AML-193 (cell line): ENCODE measurements around the gene MAL.

Experiments used
- DNase-seq, 2 experiments: peaks; one replicate each; lab custom pipeline; 2025; lab: John Stamatoyannopoulos, UW

Gene MAL

DNA sequence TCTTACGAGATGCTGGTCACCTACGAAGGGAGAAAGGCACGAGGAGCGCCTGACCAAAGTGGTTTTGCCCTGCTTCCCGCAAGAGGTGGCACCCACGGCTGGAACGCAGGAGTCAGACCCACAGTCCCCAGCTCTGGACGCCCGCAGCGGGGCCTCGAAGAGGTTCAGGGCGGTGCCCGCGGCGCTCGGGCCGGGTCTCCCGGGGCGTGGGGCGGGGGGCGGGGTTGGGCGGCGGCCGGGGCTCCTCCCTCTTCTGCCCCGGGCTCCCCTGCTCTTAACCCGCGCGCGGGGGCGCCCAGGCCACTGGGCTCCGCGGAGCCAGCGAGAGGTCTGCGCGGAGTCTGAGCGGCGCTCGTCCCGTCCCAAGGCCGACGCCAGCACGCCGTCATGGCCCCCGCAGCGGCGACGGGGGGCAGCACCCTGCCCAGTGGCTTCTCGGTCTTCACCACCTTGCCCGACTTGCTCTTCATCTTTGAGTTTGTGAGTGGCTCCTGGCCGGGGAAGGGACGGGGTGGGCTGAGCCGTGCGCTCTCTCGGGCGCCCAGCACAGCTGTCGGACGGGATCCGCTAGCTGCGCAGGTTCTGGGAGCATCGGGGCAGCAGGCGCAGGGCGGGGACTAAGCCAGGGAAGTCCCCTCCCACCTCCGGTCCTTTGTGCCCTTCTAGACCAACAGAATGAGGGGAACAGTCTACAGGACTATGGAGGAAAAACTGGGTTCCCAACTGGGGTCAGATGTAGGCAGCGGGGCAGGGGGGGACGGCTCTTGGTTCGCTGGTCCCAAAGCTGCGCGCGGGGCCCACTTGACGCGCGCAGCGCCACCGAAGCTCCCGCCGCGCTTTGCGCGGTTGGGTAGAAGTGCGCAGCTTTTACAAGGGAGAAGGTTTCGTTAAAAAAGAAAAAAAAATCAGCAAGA lies at the start of gene MAL:
TSS of gene MAL (plus strand) at position 303 of the 914 bp plus-strand sequence. CDS start at position 388, 85 bp downstream.
- DNase-seq = no peak

DNA sequence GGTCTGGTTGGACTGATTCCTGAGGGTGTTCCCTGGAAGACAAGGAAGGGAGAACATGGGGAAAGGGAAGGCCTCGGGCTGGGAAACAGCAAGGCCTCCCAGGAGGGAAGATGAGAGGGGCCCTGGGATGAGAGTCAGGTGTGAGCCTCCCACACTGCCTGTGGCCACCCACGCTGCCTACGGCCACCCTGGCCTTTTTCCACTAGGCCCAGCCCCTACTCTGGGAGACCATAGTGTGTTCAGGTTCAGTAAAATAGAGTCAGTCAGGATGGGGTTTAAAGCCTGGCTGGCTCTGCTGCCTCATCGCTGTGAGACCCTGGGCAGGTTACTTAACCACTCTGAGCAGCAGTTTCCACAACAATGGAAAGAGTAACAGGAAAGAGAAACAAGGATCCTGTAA lies 47.7 kb upstream of the MAL start:
- DNase-seq = no peak

DNA sequence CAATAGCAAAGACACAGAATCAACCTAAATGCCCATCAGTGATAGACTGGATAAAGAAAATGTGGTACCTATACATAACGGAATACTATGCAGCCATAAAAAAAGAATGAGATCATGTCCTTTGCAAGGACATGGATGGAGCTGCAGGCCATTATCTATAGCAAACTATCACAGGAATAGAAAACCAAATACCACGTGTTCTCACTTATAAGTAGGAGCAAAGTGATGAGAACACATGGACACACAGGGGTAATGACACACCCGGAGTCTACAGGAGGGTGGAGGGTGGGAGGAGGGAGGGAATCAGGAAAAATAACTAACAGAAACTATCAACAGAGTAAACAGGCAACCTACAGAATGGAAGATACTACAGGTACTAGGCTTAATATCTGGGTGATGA lies 46.6 kb upstream of the MAL start:
- no peak for DNase-seq

DNA sequence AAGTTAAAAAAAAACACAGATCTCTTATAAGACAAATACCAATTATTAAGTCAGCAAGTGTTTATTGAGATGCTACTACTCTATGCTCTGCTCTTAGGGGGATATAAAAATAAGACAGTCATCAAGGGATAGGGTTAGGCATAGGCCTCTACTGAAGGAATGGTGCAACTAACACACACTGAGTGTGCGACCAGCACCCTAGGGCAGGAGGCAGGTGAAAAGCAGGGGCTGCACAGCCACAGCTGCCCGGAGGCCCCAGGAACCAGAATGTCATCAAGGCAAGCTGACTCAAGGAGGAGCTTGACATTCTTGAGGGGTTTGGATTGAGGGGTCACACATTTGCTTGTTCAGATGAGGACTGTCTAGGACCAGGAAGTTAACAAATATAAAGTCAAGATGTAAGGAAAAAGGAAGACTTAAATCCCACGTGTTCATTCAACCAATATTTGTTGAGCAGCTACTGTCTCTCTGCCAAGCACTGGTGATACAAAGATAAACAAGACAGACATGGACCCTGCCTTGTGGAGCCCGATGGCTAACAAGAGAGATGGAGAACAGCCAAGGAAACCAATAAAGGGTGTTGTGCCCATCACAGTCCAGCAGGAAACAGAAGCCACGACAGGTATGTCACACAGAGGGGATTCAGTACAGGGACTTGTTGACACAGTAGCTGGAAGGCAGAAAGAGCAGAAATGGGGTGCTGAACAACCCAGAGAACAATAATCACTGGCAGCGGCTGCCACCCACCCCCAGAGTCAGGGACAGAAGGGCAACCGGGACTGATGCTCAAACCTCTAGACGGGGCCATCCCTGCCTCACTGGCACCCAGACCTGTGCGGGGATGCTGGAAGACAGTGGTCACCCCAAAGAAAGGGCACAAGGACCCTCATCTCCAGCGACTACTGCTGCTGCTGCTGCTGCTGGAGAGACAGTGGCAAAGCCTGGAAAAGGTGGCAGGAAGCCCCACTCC lies 45.8 kb upstream of the MAL start:
- DNase-seq = no peak

DNA sequence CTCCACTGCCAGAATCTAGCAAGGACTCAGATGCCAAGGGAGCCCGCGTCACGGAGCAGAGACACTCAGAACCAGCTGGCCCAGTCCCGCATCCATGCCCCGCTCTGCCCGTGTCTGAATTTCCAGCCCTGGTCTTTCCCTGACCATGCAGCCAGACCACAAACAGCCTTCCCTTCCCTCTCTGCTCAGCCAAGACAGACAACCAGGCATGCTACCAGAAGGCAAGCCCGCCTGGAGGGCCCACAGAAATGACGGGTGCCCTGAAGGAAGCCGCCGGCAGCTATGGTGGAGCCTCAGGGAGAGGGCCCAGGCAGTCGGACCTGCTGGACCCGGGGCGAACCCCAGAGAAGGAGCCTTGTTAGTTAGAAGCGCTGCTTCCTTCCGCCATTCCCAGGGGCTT lies 45.1 kb upstream of the MAL start:
- no peak for DNase-seq

DNA sequence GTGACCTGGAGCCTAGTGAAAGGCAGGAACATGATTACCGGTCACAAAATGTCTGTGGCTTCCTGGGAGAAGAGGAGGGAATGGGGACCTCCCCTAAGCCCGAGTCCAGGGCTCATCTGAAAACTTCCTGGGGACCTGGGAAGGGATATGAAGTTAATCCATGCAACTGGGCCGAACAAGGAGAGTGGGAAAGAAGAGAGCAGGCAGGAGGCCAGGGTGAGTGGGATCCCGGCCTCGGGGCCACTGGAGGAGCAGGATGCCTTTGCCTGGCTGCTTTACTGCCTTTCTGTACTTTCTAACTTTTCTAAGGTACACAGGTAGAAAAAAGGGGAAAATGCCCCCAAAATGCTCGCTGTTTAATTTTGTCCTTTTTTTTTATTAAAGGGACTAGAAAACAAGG lies 43.4 kb upstream of the MAL start:
- DNase-seq = no peak

DNA sequence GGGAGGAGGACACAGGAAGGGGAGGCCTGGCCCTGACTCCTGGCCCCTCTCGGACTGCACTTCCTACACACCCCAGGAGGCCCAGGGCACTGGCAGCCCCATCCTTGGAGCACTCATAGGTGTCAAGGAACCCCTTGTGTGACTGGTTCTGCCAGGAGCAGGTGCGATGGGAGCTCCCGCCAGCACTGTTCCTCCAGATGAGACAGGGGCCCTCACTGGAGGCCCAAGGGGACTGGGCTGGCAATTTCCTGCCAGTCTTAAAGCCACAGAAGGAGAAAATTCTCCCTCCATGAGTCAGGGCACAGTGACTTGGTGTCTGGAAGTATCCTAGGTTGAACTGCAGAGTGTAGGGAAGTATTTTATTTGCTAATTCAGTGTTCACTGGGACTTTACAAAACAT lies 42.8 kb upstream of the MAL start:
- no peak for DNase-seq

DNA sequence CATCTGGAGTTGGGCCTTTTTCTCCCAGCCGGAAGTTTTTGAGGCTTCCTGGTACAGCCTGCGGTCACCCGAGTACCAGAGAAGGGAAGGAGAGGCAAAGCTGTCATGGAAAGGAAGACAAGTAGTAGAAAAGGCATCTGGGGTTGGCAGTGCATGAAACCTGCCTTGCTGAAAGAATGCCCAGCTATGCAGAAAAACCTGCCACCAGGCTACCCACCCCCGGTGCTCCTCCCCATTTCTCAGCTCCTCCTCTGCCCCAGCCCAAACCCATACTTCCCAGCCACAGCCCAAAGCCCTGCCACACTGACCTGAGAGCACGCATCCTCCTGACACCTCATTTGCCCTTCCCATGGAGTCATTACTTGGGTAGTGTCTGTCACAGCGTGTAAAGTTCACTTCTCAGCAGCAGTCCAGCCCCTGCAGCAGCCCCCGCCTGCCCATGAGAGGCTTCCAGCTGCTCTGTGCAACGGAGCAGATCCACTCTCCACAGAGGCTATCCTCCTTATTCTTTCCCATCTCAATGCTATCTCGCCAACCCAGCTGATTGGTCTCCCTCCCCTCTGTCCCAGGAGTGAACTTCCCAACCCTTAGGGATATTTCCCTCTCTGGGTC lies 40.4 kb upstream of the MAL start:
- no peak for DNase-seq

DNA sequence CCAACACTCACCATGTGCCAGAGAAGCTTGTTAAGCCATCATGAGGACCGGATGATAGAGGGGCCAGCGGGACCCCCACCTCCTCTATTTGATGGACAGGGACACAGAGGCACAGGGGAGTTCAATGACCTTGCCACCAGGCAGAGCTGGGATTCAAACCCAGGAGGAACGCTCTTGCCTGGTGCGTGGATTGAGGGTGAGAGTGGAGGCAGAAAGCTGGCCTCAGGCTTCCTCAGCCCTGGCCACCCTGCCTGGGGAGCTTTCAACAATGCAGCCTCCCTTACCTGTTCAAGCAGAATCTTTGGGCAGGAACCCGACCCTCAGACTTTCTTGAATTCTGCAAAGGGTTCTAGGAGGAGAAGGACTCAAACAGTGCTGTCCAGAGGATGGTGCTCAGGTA lies 39.9 kb upstream of the MAL start:
- no peak for DNase-seq

DNA sequence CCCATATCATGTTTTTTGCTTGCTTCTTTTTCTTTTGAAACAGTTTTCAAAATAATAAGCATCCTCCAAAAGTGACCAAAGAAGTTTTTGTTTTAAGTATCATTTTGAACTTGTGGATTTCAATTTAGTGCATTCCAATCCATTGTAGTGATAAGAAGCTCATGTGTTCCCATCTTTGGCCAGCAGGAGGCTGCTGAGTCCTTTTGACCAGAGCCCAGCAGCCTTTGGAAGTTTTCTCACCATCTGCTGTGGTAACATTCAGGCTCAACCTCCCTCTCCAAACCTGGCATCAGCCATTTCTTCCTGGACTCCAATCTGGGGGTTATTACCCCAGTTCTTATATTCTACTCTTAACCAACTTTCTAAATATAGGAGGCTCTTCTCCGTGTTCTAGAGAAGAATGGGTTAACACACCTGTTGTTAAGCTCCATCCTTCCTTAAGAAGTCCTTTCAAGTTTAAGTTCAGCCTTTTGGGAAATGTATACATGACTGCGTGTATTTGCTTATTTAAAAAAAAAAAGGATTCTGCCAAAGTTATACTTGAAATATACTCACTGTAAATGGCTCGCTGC lies 39.0 kb upstream of the MAL start:
- DNase-seq = peak; percentile 32 to 43

DNA sequence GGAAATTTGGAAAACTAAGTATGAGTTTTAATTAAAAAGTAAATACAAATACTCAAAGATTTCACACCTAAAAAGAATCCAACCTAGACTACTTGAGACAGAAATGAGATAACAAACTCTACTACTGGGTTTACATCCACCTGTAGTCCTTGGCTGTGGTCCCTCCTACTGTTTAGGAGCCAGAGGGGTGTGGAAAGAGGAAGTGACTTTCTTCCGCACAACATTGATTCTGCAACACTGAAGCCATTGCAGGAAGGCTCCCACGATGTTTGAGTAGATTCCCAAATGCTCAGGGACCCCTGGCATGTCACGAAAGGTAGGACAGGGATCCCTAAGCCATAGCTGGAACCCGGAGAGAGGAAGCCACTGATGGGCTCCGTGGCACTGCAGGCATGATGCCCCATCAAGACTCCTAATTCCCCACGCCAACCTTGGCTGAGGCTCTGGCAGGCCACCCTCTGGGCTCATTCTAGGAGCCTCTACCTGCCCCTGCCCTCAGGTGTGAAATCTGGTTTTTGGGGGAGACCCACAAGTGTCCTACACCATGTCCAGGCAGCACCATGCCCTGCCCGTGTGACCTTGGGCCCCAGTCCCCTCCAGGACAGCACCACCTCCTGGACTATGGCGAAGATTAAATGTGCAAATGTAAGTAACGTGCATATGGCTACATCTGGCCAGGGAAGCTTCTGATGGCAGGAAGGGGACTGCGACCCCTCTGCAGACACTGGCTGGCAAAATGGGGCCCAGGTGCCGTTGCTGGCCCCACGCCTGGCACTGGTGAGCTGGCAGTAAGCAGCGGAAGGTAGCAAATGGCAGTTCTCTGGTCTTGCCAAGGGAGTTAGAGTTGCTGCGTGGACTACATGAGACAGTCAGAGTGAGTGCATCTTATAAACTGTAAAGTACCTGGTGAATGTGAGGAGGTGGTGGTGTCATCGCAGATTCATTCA lies 38.2 kb upstream of the MAL start:
- DNase-seq = no peak

DNA sequence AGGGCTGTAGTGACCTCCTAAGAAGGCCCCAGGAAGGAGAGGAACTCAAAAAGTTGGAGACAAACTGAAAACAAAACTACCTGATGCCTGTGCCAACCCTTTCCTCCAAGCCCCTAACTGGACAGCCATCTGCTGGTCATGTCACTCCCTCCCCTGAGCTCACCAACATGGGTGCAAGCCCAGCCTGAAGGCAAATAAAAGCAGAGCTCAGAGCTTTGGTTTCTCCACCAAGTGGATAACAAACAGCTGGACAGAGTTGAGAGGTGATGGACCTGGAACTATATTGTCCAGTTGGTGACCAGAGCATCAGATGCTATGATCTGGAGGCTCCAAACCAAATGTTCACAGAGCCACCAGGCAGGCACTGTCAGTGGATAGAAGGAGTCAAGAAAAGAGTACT lies 34.6 kb upstream of the MAL start:
- no peak for DNase-seq

DNA sequence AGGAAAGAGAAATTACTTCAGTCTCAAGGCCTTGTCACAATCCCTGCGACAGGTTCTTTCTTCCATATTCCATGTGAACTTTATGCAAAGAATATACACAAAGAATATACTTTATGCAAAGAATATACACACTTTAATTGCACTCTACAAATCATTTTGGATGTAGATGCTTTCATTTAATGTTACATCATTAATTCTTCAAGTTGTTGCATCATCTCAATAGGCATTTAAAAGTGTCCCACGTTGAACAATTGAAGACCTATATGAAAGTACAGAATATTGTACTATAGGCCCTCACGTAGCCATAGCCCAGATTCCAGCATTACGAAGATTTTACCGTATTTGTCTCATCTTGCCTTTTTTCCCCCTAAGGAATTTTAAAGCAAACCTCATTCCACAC lies 33.1 kb upstream of the MAL start:
- no peak for DNase-seq

DNA sequence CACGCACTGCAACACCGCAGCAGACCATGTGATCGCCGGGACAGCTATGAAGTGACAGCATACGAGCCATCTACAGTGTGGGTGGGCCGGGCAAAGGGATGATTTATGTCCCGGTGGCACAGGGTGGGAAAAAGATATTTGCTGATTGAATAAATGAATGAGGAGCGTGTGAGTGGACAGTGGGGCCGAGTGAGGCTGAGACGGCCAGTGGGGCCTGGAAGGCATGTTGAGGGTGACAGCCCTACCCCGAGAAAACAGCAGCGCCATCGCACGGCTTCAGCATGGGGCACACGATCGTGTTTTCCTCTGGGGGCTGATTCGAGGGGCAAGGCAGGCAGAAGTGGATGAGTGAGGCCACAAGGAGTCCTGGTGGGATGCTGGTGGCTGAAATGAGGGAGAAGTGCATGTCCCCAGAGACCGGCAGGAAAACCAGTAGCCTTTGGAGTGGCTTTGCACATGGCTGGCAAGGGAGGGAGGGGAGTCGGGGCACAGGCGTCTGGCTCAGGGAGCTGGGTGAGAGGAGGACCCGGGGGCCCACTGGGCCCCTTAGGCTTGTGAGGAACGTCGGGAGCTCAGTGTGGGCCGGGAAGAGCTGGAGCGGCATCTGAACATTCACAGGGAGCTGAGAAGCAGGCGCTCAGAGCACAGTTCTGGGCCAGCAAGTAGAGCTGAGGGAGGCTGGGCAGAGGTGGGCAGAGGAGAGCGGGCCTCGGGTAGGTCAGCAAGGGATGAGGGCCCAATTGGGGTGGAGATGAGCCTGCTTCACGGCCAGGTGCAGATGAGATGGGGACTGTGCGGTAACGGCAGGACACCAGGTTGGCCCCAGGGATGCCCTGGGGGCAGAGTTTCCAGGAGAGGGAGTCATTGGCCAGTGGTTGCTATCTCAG lies 32.1 kb upstream of the MAL start:
- DNase-seq = no peak

DNA sequence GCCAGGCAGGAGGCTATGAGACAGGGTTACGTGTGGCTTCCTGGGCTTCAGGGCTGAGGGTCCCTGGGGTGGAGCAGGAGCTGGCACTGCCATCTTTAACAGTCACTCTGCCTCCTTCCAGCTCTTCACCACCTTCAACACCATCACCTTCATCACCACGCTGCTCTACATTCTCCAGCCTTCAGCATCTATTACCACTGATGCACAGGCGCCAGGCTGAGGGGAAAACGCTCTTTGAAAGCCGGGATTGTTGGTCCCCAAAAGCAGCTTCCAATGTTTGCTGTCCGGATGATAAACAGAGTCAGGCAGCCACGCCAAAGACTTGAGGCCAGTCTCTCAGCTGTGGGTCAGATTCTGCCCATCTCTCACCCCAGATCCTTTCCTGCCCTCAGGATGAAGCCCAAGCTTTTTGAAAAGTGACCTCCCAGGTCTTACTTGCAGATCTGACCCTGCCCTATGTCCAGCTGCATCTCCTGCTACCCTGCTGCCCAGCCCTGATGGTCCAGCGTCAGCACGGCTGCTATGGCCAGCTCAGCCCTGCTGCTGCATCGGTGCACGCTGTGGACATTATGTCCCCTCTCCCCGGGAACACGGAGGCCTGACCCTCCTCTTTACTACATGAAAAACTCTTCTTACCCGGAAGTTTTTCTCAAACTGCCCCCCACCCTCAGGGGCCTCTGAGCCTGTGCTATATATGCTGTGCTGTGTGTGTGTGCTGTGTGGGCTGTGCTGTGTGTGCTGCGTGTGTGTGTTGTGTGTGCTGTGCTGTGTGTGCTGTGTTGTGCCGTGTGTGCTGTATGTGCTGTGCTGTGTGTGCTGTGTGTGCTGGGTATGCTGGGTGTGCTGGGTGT lies 31.2 kb upstream of the MAL start:
- no peak for DNase-seq

DNA sequence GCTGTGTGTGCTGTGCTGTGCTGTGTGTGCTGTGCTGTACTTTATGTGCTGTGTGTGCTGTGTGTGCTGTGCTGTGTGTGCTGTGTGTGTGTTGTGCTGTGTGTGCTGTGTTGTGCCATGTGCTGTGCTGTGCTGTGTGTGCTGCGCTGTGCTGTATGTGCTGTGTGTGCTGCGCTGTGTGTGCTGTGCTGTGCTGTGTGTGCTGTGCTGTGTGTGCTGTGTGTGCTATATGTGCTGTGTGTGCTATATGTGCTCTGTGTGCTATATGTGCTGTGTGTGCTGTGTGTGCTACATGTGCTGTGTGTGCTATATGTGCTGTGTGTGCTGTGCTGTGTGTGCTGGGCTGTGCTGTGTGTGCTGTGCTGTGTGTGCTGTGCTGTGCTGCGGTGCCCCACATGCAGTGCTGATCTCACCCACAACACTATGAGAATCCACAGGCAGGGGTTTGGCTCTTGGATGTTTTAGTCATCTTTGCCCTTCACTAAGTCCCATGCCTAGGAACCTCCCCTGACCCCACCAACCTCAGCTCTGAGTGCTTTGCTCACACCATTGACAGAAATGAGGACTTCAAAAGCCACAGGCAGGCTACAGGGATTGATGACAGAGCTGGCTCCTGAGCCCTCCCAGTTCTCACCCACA lies 30.5 kb upstream of the MAL start:
- DNase-seq = peak in 1 of 2 experiments; percentile 1

DNA sequence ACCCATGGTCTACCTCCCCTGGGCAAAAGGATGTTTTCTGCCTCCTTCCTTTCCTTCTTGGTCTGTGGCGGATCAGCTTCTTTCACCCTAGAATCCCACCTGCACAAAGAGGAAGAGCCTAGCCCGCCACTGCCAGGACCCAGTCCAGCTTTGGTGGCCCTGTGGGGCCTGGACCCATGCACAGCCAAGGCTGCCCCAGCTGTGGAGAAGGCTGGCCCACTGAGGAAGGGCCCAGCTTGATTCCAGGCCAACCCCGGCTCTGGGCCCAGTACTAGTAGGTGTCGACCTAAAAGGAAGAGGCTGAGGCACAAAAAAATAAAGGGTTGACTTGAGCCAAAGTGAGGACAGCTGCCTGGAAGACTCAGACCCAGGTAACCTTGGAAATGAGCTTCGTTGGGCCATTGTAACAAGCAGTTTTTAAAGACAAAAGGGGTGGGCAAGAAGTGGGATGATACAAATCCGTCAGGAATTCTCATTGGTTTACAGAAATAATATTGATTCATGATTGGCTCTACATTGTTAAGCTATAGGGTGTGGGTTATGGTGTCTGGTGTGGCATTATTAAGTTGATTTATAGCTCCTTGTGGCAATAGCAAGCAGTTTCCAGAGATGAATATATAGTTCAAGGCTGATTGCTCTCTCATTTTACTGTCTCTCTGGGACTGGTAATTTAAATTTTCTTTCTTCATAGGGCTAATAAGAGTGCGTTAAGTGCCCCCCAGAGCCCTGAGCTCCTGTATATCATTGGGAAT lies 29.8 kb upstream of the MAL start:
- no peak for DNase-seq
